Fibroblast of lung (primary cell): ENCODE results near the gene DCBLD2. TPM values are rescaled to one million over a fixed set of nuclear protein-coding genes. Genes with fewer than 3 reads are reported as not detected.

Source experiments
- DNase-seq, 2 donors: peaks; one replicate each; pipeline versions ENCODE4 v3.0.0 to v3.0.0-alpha.2; 2010; ENCODE audit warnings: low read depth in 2 of 2
- H2AFZ ChIP-seq: 2 replicates; pipeline ENCODE4 v1.5.1; 2012; ENCODE audit warnings: low read length, control low read depth, inconsistent platforms
- H3K27ac ChIP-seq: 2 replicates; pipeline ENCODE4 v1.5.1; 2011; ENCODE audit warnings: low read length, control low read depth; ENCODE audit not compliant: insufficient read depth
- H3K27me3 ChIP-seq: 2 replicates; pipeline ENCODE4 v1.5.1; 2011; ENCODE audit warnings: mild to moderate bottlenecking, low read length; ENCODE audit not compliant: control insufficient read depth, insufficient read depth
- H3K36me3 ChIP-seq: 2 replicates; pipeline ENCODE4 v1.5.1; 2011; ENCODE audit warnings: low read length; ENCODE audit not compliant: control insufficient read depth, insufficient read depth
- H3K4me1 ChIP-seq: 2 replicates; pipeline ENCODE4 v1.5.1; 2011; ENCODE audit warnings: low read length; ENCODE audit not compliant: control insufficient read depth, insufficient read depth; ENCODE audit errors: extremely low read depth
- H3K4me2 ChIP-seq: 2 replicates; pipeline ENCODE4 v1.5.1; 2011; ENCODE audit warnings: low read length, control low read depth; ENCODE audit not compliant: insufficient read depth; ENCODE audit errors: extremely low read depth
- H3K4me3 ChIP-seq, 4 experiments: fragments of 200-600 bp in 1 of 4; sonication (generic) in 1 of 4; replicated peaks in 1 of 4; 2 replicates each; pipeline ENCODE4 v1.5.1; 2011 to 2016; ENCODE audit warnings: low read length in 4 of 4, low read depth in 3 of 4, mild to moderate bottlenecking in 3 of 4, control low read depth in 2 of 4, inconsistent platforms in 1 of 4, mixed read lengths in 1 of 4; ENCODE audit not compliant: insufficient read depth in 1 of 4; ENCODE audit errors: control extremely low read depth in 1 of 4
- H3K79me2 ChIP-seq: 2 replicates; pipeline ENCODE4 v1.5.1; 2012; ENCODE audit warnings: mild to moderate bottlenecking, low read length, inconsistent platforms; ENCODE audit not compliant: control insufficient read depth, insufficient read depth
- H3K9ac ChIP-seq: 2 replicates; pipeline ENCODE4 v1.5.1; 2011; ENCODE audit warnings: mild to moderate bottlenecking, low read length, control low read depth; ENCODE audit not compliant: insufficient read depth
- H3K9me3 ChIP-seq: 2 replicates; pipeline ENCODE4 v1.5.1; 2012; ENCODE audit warnings: low read depth, low read length; ENCODE audit not compliant: control insufficient read depth, insufficient read depth
- H4K20me1 ChIP-seq: 2 replicates; pipeline ENCODE4 v1.5.1; 2011; ENCODE audit warnings: low read length; ENCODE audit not compliant: control insufficient read depth, insufficient read depth; ENCODE audit errors: extremely low read depth
- EZH2 ChIP-seq: IDR thresholded peaks from 2 replicates; pipeline ENCODE4 v1.5.1; 2012; ENCODE audit warnings: low read length, control low read depth, mild to moderate bottlenecking; ENCODE audit errors: missing control alignments
- polyA plus RNA-seq, 2 donors: library from polyadenylated mRNA; depleted of rRNA in 1 of 2; stranded (reverse) in 1 of 2; unstranded in 1 of 2; fragments of >200 nt; gene quantifications; 2 replicates each; pipeline ENCODE4 v1.2.1, GENCODE V29; 2011 to 2012; ENCODE audit warnings: missing spikeins in 1 of 2
- total RNA-seq: library from RNA; depleted of rRNA; stranded (reverse); fragments of >200 nt; gene quantifications from 2 replicates; pipeline ENCODE4 v1.2.1, GENCODE V29; 2014
- TF ChIP-seq, protein P1 (sequence below), 2 donors: IDR thresholded peaks in 1 of 2; conservative IDR thresholded peaks in 1 of 2; 1 replicate in 1 of 2; 2 replicates in 1 of 2; pipeline ENCODE4 v1.5.1; 2011 to 2012; ENCODE audit warnings: low read length in 2 of 2, control low read depth in 1 of 2, inconsistent platforms in 1 of 2, low read depth in 1 of 2, mild to moderate bottlenecking in 1 of 2

Gene DCBLD2
- total and polyA plus RNA-seq, 2 donors (not counting 1 experiment from before 2014, with no cell fraction given) = 98.1 to 195 TPM

DNA sequence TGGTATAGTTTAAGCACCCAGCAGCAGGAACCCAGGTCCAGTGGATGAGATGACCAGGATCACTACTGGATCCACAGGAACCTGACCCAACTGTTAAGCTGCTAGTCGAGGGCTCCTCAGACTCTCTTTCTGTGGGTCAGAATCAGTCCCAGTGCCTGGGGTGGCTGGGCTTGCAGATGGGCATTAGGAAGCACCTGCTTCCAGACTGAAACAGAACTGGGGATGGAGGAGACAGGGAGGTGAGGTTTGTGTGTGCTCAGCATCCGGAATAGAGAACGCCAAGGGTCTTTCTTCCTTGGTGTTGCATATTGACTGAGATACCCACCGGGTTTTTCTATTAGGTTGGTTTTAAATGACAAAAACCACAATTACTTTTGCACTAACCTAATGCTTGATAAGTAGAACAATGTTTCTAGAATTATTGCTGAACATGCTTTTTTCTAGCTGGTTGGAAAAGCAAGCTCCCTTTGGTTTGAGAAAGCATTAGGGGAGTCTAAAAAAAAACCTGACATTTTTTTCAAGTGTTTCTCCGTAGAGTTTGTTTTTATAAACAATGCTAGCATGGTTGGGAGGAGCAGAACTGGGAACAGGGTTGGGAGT is 137.6 kb downstream of the DCBLD2 start:
- H3K27me3 ChIP-seq = no peaks in the 10 kb centered on the region
- H2AFZ ChIP-seq = no peak overlapping the region
- H3K4me1 ChIP-seq = no peaks in the 10 kb centered on the region
- H4K20me1 ChIP-seq = no peaks in the 10 kb centered on the region
- H3K4me3 ChIP-seq = no peak overlapping the region
- H3K4me2 ChIP-seq = no peak overlapping the region
- DNase-seq = no peak
- H3K27ac ChIP-seq = no peak overlapping the region
- H3K9ac ChIP-seq = no peak overlapping the region
- TF ChIP-seq, protein P1, sequence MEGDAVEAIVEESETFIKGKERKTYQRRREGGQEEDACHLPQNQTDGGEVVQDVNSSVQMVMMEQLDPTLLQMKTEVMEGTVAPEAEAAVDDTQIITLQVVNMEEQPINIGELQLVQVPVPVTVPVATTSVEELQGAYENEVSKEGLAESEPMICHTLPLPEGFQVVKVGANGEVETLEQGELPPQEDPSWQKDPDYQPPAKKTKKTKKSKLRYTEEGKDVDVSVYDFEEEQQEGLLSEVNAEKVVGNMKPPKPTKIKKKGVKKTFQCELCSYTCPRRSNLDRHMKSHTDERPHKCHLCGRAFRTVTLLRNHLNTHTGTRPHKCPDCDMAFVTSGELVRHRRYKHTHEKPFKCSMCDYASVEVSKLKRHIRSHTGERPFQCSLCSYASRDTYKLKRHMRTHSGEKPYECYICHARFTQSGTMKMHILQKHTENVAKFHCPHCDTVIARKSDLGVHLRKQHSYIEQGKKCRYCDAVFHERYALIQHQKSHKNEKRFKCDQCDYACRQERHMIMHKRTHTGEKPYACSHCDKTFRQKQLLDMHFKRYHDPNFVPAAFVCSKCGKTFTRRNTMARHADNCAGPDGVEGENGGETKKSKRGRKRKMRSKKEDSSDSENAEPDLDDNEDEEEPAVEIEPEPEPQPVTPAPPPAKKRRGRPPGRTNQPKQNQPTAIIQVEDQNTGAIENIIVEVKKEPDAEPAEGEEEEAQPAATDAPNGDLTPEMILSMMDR (conservative IDR thresholded peaks at IDR 0.05 in 1 of 2, IDR thresholded peaks at IDR 0.05 in 1 of 2; ENCODE audit: low read depth in 1 of 2, low read length in 2 of 2) = no peak
- TF ChIP-seq EZH2 = no peak
- no peaks in the 10 kb centered on the region for H3K36me3 ChIP-seq
- H3K79me2 ChIP-seq = no peaks in the 10 kb centered on the region
- no peaks in the 10 kb centered on the region for H3K9me3 ChIP-seq

DNA sequence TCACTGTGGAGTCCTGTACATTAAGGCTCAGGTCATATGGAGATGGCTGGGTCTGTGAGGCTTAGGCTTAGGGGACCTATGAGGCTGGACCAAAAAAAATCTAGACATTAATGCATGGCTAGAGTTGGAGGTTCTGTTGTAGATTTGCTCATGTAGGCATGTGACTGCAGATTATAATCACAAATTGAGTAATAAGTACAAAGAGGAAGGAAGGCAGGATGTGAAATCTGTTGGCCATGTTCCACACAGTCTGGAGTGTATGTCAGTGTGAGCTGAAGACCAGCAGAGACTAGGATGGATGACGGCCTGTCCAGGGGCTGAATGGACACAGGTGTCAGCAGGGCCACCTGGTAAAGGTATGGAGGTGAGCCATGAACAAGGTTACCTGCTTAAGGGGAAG is 138.4 kb downstream of the DCBLD2 start, which contains the start of gene ST3GAL6:
TSS of gene ST3GAL6 (plus strand) at position 265 of the 400 bp plus-strand sequence. CDS start 5,101 bp downstream, outside the sequence.
- Histone ChIP-seq H3K27ac (no peak within 1 kb of the TSS), H3K4me2 (no peak within 1 kb of the TSS), H3K36me3 (no peaks in the 10 kb centered on the region), H3K79me2 (no peaks in the 10 kb centered on the region), H3K9me3 (no peaks in the 10 kb centered on the region), H2AFZ (no peak within 1 kb of the TSS), H4K20me1 (no peaks in the 10 kb centered on the region), H3K4me1 (no peaks in the 10 kb centered on the region), H3K9ac (no peak within 1 kb of the TSS), H3K4me3 (no peak within 1 kb of the TSS), H3K27me3 (no peaks in the 10 kb centered on the region)
- peak in 1 of 2 donors; percentile 33 for DNase-seq
- TF ChIP-seq, protein P1 (conservative IDR thresholded peaks at IDR 0.05 in 1 of 2, IDR thresholded peaks at IDR 0.05 in 1 of 2; ENCODE audit: low read depth in 1 of 2, low read length in 2 of 2) = no peak
- no peak for TF ChIP-seq EZH2

DNA sequence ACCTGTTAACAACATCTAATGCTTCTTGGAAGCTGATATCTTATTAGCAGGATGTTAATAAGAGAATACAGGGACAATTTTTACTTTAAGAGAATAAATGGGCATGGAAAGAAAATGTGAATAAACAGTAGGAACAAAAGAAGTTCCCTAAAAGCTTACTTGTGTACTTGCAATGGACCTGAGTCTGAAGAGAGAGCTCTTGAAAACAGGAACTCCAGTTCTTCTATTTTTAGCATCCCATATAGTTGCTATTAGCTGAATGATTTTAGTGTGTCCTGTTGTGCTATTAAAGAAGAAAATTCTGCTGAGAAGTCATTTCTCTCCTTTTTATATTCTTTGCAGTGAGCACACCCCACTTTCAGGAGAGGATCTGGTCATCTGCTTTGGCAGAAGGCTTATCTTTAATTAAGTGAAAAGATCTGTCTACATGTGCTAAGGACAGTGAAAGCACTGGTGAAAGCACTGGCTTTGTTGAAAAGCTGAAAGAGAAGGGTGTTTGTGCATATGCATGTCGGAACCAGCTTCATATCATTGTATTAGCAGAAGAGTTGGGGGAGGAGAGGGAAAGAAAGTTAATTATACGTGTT is 139.8 kb downstream of the DCBLD2 start:
- Histone ChIP-seq H3K4me1 (no peaks in the 10 kb centered on the region), H3K36me3 (no peaks in the 10 kb centered on the region), H3K4me3 (no peak overlapping the region), H3K4me2 (no peak overlapping the region), H3K9me3 (no peaks in the 10 kb centered on the region), H3K79me2 (no peaks in the 10 kb centered on the region), H3K27me3 (no peaks in the 10 kb centered on the region), H3K27ac (no peak overlapping the region), H2AFZ (no peak overlapping the region), H4K20me1 (no peaks in the 10 kb centered on the region), H3K9ac (no peak overlapping the region)
- TF ChIP-seq EZH2 = no peak
- TF ChIP-seq, protein P1 (conservative IDR thresholded peaks at IDR 0.05 in 1 of 2, IDR thresholded peaks at IDR 0.05 in 1 of 2; ENCODE audit: low read depth in 1 of 2, low read length in 2 of 2) = no peak
- no peak for DNase-seq
